GM04503 (cell line): ENCODE data around the gene SHISA4.
"Not testable (repeated sequence)": the region's sequence is repeated elsewhere in the genome, so short reads cannot be mapped to it uniquely, and the experiment has no call there.

Experiments used
- DNase-seq: peaks from one replicate; pipeline ENCODE4 v3.0.0-alpha.2; 2012; ENCODE audit warnings: low read depth

Gene SHISA4

DNA sequence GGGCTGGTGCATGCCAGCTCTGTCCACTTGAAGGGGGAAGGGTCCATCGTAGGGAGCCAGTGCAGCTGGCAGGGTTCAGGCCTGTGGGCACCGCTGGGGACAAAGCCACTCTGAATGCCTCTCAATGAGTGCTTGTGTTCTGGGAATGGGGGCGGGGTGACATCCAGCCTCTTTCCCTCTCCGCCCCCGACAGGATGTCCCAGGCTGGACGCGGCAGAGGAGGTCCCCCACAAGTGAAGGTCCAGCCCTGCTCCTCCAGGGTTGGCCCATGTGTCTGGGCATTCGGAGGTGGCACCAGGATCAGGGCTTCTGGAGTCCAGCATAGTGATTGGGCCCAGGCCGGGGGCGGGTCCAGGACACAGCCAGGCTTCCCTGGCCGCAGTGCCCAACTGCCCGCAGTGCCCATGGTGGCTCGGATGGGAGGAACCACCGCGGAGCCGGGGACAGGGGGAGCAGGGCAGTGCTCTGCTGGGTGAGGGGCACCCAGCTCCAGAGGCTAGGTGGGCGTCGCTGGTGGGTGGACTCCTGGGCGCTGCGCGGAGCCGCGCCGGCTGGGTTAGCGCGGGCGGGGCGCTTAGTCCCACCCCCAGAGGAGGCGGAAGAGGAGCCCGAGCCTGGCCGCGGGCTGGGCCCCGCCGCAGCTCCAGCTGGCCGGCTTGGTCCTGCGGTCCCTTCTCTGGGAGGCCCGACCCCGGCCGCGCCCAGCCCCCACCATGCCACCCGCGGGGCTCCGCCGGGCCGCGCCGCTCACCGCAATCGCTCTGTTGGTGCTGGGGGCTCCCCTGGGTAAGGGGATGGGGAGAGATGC is at the start of gene SHISA4:
SHISA4 (plus strand) TSS at position 617 of the 808 bp plus-strand sequence; CDS start at position 714, 97 bp downstream.
- DNase-seq = no peak

DNA sequence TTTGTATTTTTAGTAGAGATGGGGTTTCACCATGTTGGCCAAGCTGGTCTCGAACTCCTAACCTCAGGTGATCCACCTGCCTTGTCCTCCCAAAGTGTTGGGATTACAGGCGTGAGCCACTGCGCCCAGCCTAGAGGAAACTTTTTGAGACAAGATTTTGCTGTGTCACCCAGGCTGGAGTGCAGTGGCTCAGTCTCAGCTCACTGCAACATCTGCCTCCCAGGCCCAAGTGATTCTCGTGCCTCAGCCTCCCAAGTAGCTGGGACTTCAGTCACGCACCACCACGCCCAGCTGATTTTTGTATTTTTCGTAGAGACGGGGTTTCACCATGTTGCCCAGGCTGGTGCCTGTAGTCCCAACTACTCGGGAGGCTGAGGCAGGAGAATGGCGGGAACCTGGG is 49.6 kb upstream of the SHISA4 start:
- DNase-seq = not testable (repeated sequence)

DNA sequence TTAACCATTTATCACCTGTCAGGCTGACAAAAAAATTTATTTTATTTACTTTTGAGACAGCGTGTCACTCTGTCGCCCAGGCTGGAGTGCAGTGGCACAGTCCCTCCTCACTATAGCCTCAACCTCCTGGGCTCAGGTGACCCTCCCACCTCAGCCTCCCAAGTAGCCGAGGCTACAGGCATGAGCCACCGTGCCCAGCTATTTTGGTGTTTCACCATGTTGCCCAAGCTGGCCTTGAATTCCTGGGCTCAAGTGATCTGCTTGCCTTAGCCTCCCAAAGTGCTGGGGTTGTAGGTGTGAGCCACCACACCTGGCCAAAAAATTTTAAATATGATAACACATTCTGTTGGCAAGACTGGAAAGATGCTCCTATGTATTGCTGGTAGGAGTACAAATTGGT is 48.6 kb upstream of the SHISA4 start:
- DNase-seq = no peak

DNA sequence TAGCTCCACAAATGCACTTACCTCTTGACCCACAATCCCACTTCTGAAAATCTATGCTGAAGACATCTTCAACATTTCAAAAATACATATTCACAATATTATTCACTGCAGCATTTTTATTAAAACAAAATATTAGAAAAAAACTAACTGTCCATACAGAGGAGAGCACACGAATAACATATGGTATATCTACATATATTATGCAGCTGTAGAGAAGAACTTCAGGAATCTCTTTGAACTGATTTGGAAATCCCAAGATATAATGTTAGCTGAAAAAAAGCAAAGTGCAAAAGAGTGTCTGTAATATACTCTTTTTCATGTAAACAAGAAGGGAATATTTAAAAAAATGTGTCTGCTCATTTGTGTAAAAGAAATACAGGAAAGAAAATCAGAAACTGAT is 48.2 kb upstream of the SHISA4 start:
- DNase-seq = no peak

GRCh38 chr1:201841265-201841912 is 47.3 kb upstream of the SHISA4 start:
- no peak for DNase-seq

DNA sequence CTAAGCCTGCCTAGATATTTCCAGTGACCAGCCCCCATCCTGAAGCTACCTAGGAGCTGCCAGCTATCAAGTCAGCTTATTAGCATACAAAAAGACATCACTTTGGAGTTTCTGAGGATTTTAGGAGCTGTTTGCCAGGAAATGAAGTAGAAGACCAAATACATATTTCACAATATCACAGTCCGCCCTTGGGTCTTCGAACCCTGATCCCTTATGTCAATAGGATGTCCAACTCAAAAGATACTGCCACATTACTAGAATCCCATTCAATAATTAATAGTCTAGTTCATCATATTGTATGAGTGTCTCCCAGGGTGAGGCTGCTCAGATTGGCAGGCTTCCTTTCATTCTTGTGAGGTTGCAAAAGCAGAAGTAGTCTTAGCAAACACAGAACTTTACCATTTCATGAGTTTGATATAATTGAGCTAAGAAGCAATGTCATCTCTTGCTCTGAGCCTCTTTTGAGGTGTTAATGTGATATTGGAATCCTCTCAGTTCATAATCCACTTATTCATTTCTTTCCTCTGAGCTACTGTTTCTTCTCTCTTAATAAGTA is 46.1 kb upstream of the SHISA4 start:
- DNase-seq = no peak

DNA sequence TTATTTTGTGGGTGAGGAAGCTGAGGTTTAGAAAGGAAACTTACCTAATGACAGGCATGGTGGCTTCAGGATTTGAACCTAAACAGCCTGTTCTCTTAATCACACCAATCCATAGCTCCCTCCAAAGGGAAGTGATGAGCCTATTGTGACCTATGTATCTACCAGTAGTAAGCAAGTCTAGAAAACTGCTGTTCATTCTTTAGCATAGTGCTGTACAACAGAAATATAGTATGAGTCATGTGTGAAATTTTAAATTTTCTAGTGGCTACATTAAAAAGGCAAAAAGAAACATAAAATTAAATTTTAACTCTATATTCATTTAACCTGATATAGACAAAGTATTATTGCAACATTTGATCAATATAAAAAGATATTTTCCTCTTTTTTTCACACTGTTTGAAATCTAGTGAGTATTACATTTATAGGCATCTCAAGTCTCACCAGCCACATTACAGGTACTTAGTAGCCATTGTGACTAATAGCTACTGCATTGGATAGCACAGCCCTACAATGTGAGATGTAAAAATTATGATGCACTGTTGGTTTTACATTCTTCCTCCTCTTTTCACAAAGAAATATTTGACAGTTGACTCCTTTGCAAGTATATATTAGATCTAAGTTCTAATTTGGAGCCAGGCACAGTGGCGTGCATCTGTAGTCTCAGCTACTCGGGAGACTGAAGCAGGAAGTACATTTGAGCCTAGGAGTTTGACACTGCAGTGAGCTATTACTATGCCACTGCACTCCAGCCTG is 43.2 kb upstream of the SHISA4 start:
- no peak for DNase-seq

DNA sequence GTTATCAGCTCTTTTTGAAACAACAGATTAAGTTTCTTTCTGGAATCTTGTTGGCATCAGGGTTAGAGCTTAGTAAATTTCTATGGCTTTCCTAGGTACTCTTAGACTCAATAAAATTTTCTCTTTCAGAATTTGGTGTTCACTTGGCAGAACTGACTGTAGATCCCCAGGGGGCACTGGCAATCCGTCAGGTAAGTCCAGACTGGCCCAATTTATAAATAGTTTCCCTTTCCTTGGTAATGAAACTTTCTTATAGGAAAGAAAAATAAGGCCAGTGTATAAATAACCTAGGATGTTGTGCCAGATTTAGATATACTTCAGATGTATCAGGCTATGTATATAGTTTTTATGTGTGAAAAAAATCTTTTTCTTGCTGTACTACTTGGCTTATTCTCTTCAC is 41.5 kb upstream of the SHISA4 start:
- DNase-seq = no peak

GRCh38 chr1:201848230-201848629 is 40.5 kb upstream of the SHISA4 start:
- DNase-seq = no peak

DNA sequence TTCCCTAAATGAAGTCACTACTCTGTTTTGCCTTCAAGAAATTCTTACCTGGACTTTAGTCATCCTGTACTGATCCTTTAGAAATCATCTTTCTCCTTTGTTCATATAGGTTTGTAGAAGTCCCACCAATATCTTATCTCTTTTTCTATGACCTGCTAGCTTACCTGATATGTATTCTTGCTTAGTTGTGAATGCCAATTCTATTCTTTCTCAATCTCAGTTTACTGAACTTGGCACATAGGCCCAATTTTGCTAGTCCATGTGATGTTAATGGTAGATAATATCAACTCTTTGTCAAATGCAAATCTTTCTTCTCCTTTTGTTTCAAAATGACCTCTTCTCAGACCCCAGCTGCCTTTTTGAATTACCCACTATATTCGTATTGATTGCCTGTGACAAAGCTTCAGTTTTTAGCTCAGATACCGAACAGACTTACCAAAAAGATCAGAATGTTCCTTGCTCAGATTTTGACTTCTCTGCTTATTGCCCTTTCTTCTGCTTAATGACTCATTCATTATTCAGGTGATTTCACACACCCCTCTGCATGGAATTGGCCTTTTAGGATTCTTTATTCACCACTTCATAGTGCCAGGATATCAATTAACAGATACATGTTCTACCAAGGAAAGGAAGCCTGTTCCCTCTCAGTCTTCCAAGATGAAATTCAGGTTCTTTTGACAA is 39.2 kb upstream of the SHISA4 start:
- DNase-seq = no peak

GRCh38 chr1:201850053-201850397 is 38.7 kb upstream of the SHISA4 start:
- DNase-seq = peak; percentile 81

DNA sequence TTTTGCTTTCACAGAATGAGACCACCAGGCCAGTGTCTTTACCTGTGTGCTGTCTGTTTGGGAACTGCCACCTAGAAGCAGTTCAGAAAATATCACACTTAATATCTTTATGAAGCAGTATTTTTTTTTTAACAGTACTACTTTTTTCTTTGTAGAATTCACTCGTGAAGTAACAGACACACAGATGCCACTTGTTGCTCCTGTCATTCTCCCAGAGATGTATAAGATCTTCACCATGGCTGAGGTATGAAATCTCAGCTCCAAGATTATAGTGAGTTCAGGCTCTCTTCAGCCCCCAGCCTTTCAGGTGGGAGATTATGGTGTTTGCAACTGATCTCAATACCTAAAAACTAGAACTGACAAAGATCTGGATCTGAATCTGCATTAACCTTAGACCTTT is 36.7 kb upstream of the SHISA4 start:
- no peak for DNase-seq

- not testable (repeated sequence) for DNase-seq
These were observed 32.0 kb upstream of the SHISA4 start for GRCh38 chr1:201856722-201857121.

- DNase-seq = no peak
These were observed 29.3 kb upstream of the SHISA4 start for GRCh38 chr1:201859424-201859823.

DNA sequence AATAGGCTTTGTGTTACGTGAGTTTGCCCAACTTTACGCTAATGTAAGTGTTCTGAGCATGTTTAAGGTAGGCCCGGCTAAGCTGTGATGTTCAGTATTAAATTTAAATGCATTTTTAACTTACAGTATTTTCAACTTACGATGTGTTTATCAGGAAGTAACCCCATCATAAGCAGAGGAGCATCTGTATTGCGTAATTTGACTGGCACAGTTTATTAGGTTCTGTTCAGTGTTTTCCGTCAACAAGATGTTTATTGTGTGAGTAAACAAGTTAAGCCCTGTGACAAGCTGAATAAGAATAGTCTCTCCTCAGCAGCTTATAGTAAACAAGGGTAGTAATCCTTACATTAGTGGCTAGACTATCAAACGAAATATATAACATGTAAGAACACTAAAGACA is 27.2 kb upstream of the SHISA4 start:
- DNase-seq = no peak

DNA sequence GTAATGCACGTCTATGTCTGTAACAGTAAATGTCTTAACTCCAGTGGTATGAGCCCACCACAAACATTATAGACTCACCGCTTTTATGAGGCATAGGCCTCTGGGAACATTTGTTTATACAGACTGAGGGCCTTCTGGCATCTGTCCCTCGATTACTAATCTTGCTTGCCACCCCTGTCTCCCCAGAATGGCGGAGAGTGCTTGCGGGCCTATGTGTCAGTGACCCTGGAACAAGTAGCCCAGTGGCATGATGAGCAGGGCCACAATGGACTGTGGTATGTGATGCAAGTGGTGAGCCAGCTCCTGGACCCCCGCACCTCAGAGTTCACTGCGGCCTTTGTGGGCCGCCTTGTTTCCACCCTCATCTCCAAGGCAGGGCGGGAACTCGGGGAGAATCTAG is 18.3 kb upstream of the SHISA4 start:
- DNase-seq = no peak

- no peak for DNase-seq
These were observed 14.0 kb upstream of the SHISA4 start for GRCh38 chr1:201874672-201875071.

- no peak for DNase-seq
These were observed 12.4 kb upstream of the SHISA4 start for GRCh38 chr1:201876148-201876818.

- no peak for DNase-seq
These were observed 10.8 kb upstream of the SHISA4 start for GRCh38 chr1:201877877-201878401.

DNA sequence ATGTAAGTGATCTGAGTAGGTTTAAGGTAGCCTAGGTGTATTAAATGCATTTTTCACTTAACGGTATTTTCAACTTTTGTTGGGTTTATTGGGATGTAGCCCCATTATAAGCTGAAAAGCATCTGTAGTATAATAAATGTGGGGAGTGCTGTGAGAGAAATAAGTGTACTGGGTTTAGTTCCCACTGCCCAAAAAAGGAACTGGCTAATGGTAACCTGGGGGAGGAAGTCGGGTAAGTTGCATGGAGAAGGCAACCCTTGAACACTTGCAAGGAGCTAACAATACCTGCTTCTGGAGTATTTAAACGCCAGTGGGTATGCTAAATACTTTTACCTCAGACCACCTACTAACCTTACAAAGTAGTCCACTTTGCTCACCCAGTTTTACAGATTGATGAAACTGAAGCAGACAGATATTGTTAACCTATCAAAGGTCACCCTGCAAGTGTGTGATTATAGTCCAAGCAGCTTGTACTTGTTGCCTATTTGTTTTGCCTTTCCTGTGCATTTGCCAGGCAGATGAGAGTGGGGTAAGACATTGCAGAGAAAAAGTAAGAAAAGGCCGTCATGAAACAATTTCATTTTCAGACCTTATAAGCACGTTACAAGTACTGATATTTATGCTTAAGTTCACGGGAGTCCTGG is 7.6 kb upstream of the SHISA4 start:
- DNase-seq = no peak

- no peak for DNase-seq
These were observed 7.1 kb upstream of the SHISA4 start for GRCh38 chr1:201881617-201882016.
